Measurements from ENCODE around the gene MSI2.

Gene MSI2

GRCh38 chr17:57399690-57400089, 143.4 kb downstream of the MSI2 start:
- no peak for DNase-seq
- in situ Hi-C loops (cut with MboI; ENCODE audit: low pct_unique_long_range_greater_than_20kb, low sequenced_read_pairs) = no loop called here

- DNase-seq = no peak
- in situ Hi-C loops (cut with MboI; ENCODE audit: low pct_unique_long_range_greater_than_20kb, low sequenced_read_pairs) = no loop called here
Measured at GRCh38 chr17:57400648-57401047, 144.3 kb downstream of the MSI2 start.

GRCh38 chr17:57401556-57402488, 145.5 kb downstream of the MSI2 start:
- in situ Hi-C loops (cut with MboI; ENCODE audit: low pct_unique_long_range_greater_than_20kb, low sequenced_read_pairs) = no loop called here
- DNase-seq = peak; percentile 27

GRCh38 chr17:57402681-57403180, 146.4 kb downstream of the MSI2 start:
- no peak for DNase-seq
- in situ Hi-C loops (cut with MboI; ENCODE audit: low pct_unique_long_range_greater_than_20kb, low sequenced_read_pairs) = no loop called here

GRCh38 chr17:57403236-57403635, 146.9 kb downstream of the MSI2 start:
- in situ Hi-C loops (cut with MboI; ENCODE audit: low pct_unique_long_range_greater_than_20kb, low sequenced_read_pairs) = no loop called here

GRCh38 chr17:57404073-57404472, 147.8 kb downstream of the MSI2 start:
- in situ Hi-C loops (cut with MboI; ENCODE audit: low pct_unique_long_range_greater_than_20kb, low sequenced_read_pairs) = no loop called here
- peak; percentile 37 for DNase-seq

More at GRCh38 chr17:57403236-57403635, 146.9 kb downstream of the MSI2 start:
- DNase-seq = no peak

GRCh38 chr17:57404795-57405490, 148.6 kb downstream of the MSI2 start:
- no peak for DNase-seq
- in situ Hi-C loops (cut with MboI; ENCODE audit: low pct_unique_long_range_greater_than_20kb, low sequenced_read_pairs) = no loop called here

- in situ Hi-C loops (cut with MboI; ENCODE audit: low pct_unique_long_range_greater_than_20kb, low sequenced_read_pairs) = no loop called here
- no peak for DNase-seq
Measured at GRCh38 chr17:57405491-57406072, 149.3 kb downstream of the MSI2 start.

GRCh38 chr17:57406131-57406980, 150.0 kb downstream of the MSI2 start:
- in situ Hi-C loops (cut with MboI; ENCODE audit: low pct_unique_long_range_greater_than_20kb, low sequenced_read_pairs) = no loop called here
- DNase-seq = no peak

GRCh38 chr17:57406981-57407286, 150.6 kb downstream of the MSI2 start:
- DNase-seq = no peak
- in situ Hi-C loops (cut with MboI; ENCODE audit: low pct_unique_long_range_greater_than_20kb, low sequenced_read_pairs) = no loop called here

- in situ Hi-C loops (cut with MboI; ENCODE audit: low pct_unique_long_range_greater_than_20kb, low sequenced_read_pairs) = no loop called here
Measured at GRCh38 chr17:57407287-57408070, 151.2 kb downstream of the MSI2 start.

GRCh38 chr17:57408071-57408811, 151.9 kb downstream of the MSI2 start:
- DNase-seq = no peak
- in situ Hi-C loops (cut with MboI; ENCODE audit: low pct_unique_long_range_greater_than_20kb, low sequenced_read_pairs) = no loop called here

More at GRCh38 chr17:57407287-57408070, 151.2 kb downstream of the MSI2 start:
- no peak for DNase-seq

- DNase-seq = no peak
- in situ Hi-C loops (cut with MboI; ENCODE audit: low pct_unique_long_range_greater_than_20kb, low sequenced_read_pairs) = no loop called here
Measured at GRCh38 chr17:57410169-57410568, 153.8 kb downstream of the MSI2 start.

- DNase-seq = no peak
- in situ Hi-C loops (cut with MboI; ENCODE audit: low pct_unique_long_range_greater_than_20kb, low sequenced_read_pairs) = no loop called here
Measured at GRCh38 chr17:57412520-57413096, 156.3 kb downstream of the MSI2 start.

- in situ Hi-C loops (cut with MboI; ENCODE audit: low pct_unique_long_range_greater_than_20kb, low sequenced_read_pairs) = no loop called here
Measured at GRCh38 chr17:57413848-57414651, 157.7 kb downstream of the MSI2 start.

GRCh38 chr17:57415751-57416207, 159.5 kb downstream of the MSI2 start:
- DNase-seq = no peak
- in situ Hi-C loops (cut with MboI; ENCODE audit: low pct_unique_long_range_greater_than_20kb, low sequenced_read_pairs) = no loop called here

More at GRCh38 chr17:57413848-57414651, 157.7 kb downstream of the MSI2 start:
- no peak for DNase-seq
